A549 (cell line): ENCODE results near the gene BPIFB2. TPM values are rescaled to one million over a fixed set of nuclear protein-coding genes. Genes with fewer than 3 reads are reported as not detected.

ENCODE experiments used
- ATAC-seq, 2 experiments: fragments of 200-7000 bp in 1 of 2; fragments of >200 bp in 1 of 2; cut with Nextera tagmentation in 1 of 2; cut with Tn5 transposase in 1 of 2; 3 replicates each; pipeline versions ENCODE4 v1.8.0 to v1.9.1; 2018 to 2020; ENCODE audit warnings: mild to moderate bottlenecking in 1 of 2, moderate library complexity in 1 of 2
- CTCF ChIA-PET: fragments of 300-600 bp; sonication (Branson Sonifier 250); formaldehyde crosslinking; extraction: SDS; loops from one replicate; lab custom pipeline; 2021; ENCODE audit warnings: antibody characterized with exemption, inconsistent platforms; lab: Yijun Ruan, JAX
- POLR2A ChIA-PET: fragments of 350-600 bp; formaldehyde crosslinking; extraction: SDS; loops from one replicate; lab custom pipeline; 2021; ENCODE audit warnings: antibody characterized with exemption, inconsistent platforms; lab: Yijun Ruan, JAX
- DNase-seq, 2 experiments: peaks; one replicate each; pipeline versions ENCODE4 v3.0.0 to v3.0.0-alpha.2; 2011 to 2016; ENCODE audit warnings: low read depth in 1 of 2, low spot score in 1 of 2
- FAIRE-seq: peaks from 2 replicates; lab custom pipeline; 2011; peaks lifted over from hg19 to GRCh38; lab: Jason Lieb, UNC
- H3K27ac ChIP-seq, 2 experiments: fragments of >200 bp; sonication (Bioruptor Twin); formaldehyde crosslinking; 3 replicates each; pipeline ENCODE4 v1.5.1; 2016 to 2017
- H3K4me1 ChIP-seq: fragments of >200 bp; sonication (Bioruptor Twin); formaldehyde crosslinking; 3 replicates; pipeline ENCODE4 v1.6.1; 2016
- H3K4me2 ChIP-seq: fragments of >200 bp; sonication (Bioruptor Twin); formaldehyde crosslinking; 3 replicates; pipeline ENCODE4 v1.6.1; 2016
- H3K4me3 ChIP-seq: fragments of >200 bp; sonication (Bioruptor Twin); formaldehyde crosslinking; 3 replicates; pipeline ENCODE4 v1.5.1; 2016
- H3K9me3 ChIP-seq: fragments of >200 bp; sonication (Bioruptor Twin); formaldehyde crosslinking; 3 replicates; pipeline ENCODE4 v1.6.1; 2016
- BHLHE40 ChIP-seq: IDR thresholded peaks from 2 replicates; pipeline ENCODE4 v1.6.1; 2012; ENCODE audit warnings: low read depth, low read length, inconsistent platforms
- CBX8 ChIP-seq: fragments of 200-600 bp; sonication (generic); IDR thresholded peaks from 2 replicates; pipeline ENCODE4 v1.6.1; 2016
- CHD2 ChIP-seq: fragments of 150-350 bp; IDR thresholded peaks from 2 replicates; pipeline ENCODE4 v1.6.1; 2014; ENCODE audit warnings: low read length; ENCODE audit not compliant: partially characterized antibody
- CHD4 ChIP-seq: fragments of 200-600 bp; sonication (generic); IDR thresholded peaks from 2 replicates; pipeline ENCODE4 v1.6.1; 2016; ENCODE audit warnings: antibody characterized with exemption, mild to moderate bottlenecking, borderline replicate concordance
- CTCF ChIP-seq: fragments of >200 bp; sonication (Bioruptor Twin); formaldehyde crosslinking; IDR thresholded peaks from 3 replicates; pipeline ENCODE4 v1.5.1; 2016
- EHF ChIP-seq: fragments of 250-450 bp; sonication (Bioruptor Pico); IDR thresholded peaks from 2 replicates; pipeline ENCODE4 v1.5.0; 2020; ENCODE audit warnings: mild to moderate bottlenecking
- ELK1 ChIP-seq: fragments of 150-350 bp; IDR thresholded peaks from 2 replicates; pipeline ENCODE4 v1.6.1; 2014; ENCODE audit warnings: low read depth, mild to moderate bottlenecking, low read length
- FOSL2 ChIP-seq, 2 experiments: fragments of 450-650 bp in 1 of 2; fragments of >200 bp in 1 of 2; sonication (Bioruptor Twin) in 1 of 2; formaldehyde crosslinking; IDR thresholded peaks; 2 replicates each; pipeline versions ENCODE4 v1.5.0 to v1.6.1; 2016 to 2020; ENCODE audit warnings: mild to moderate bottlenecking in 1 of 2, moderate library complexity in 1 of 2
- HDAC2 ChIP-seq: fragments of 200-600 bp; sonication (generic); IDR thresholded peaks from 2 replicates; pipeline ENCODE4 v1.6.1; 2016
- HMGXB4 ChIP-seq: fragments of 250-450 bp; sonication (Bioruptor Pico); IDR thresholded peaks from 2 replicates; pipeline ENCODE4 v1.5.0; 2021; ENCODE audit warnings: mild to moderate bottlenecking, moderate library complexity, borderline replicate concordance
- HOXA7 ChIP-seq: fragments of 250-450 bp; sonication (Bioruptor Pico); IDR thresholded peaks from 2 replicates; pipeline ENCODE4 v1.5.0; 2020; ENCODE audit warnings: mild to moderate bottlenecking, moderate library complexity
- JUNB ChIP-seq: fragments of >200 bp; sonication (Bioruptor Twin); formaldehyde crosslinking; IDR thresholded peaks from 2 replicates; pipeline ENCODE4 v1.6.1; 2016
- MYC ChIP-seq: IDR thresholded peaks from 2 replicates; pipeline ENCODE4 v1.6.1; 2012; ENCODE audit warnings: mild to moderate bottlenecking, inconsistent platforms, low read length, improper control_type of control experiment, borderline replicate concordance
- POLR2A ChIP-seq: IDR thresholded peaks from 2 replicates; pipeline ENCODE4 v1.6.1; 2012; ENCODE audit warnings: mild to moderate bottlenecking, low read length
- POLR2AphosphoS2 ChIP-seq: conservative IDR thresholded peaks from 2 replicates; pipeline ENCODE4 v1.6.1; 2012; ENCODE audit warnings: low read length, improper control_type of control experiment, inconsistent platforms
- ZC3H11A ChIP-seq: fragments of 450-650 bp; IDR thresholded peaks from 2 replicates; pipeline ENCODE4 v1.6.1; 2014; ENCODE audit warnings: antibody characterized with exemption, mild to moderate bottlenecking
- ZNF302 ChIP-seq: fragments of 250-450 bp; sonication (Bioruptor Pico); IDR thresholded peaks from 2 replicates; pipeline ENCODE4 v1.9.0; 2021; ENCODE audit warnings: inconsistent platforms, mild to moderate bottlenecking, moderate library complexity
- ZSCAN20 ChIP-seq: fragments of 250-450 bp; sonication (Bioruptor Pico); IDR thresholded peaks from 2 replicates; pipeline ENCODE4 v1.8.0; 2022; ENCODE audit warnings: mild to moderate bottlenecking, moderate library complexity
- WGBS: methylation state at CpG from one replicate; pipeline ENCODE4 v1.1.6; 2017; ENCODE audit errors: missing lambda C conversion rate; 5-methylcytosine and 5-hydroxymethylcytosine counted together
- polyA plus RNA-seq, 4 experiments: library from polyadenylated mRNA; depleted of rRNA in 3 of 4; stranded (reverse); fragments of >200 nt; fragmentation: RNase III in 1 of 4; extraction: RNeasy Plus Mini Kit Qiagen cat#74134 plus additional on column Dnase treatment in 1 of 4; gene quantifications; 2 replicates in 3 of 4; 3 replicates in 1 of 4; pipeline ENCODE4 v1.2.3, GENCODE V29; 2011 to 2017
- TF ChIP-seq, protein P1 (sequence below): fragments of 200-600 bp; sonication (generic); IDR thresholded peaks from 2 replicates; pipeline ENCODE4 v1.6.1; 2016; ENCODE audit warnings: antibody characterized with exemption, mild to moderate bottlenecking, moderate library complexity
- TF ChIP-seq, protein P2 (sequence below): IDR thresholded peaks from 2 replicates; pipeline ENCODE4 v1.6.1; 2012
- TF ChIP-seq, protein P3 (sequence below): IDR thresholded peaks from 2 replicates; pipeline ENCODE4 v1.6.1; 2012

BPIFB2 gene
- polyA plus RNA-seq, 2 of the 4 experiments (the other 2 are of a cell fraction): not detected

GRCh38 chr20:33015114-33015484, 7.6 kb downstream of the BPIFB2 start:
- POLR2A ChIA-PET: no interaction called here
- no peak for FAIRE-seq
- H3K4me2 ChIP-seq: no peak overlapping the region
- H3K4me1 ChIP-seq: no peaks in the 10 kb centered on the region
- DNase-seq: no peak
- no peak overlapping the region for H3K27ac ChIP-seq
- WGBS: 69% methylated on average over 10 of the region's 10 CpGs
- TF ChIP-seq ZC3H11A (no peak), ZSCAN20 (CRISPR knock-in tag) (no peak), HOXA7 (no peak), ELK1 (no peak), CHD2 (no peak), HDAC2 (no peak), ZNF302 (CRISPR knock-in tag) (no peak)
- TF ChIP-seq, protein P1, sequence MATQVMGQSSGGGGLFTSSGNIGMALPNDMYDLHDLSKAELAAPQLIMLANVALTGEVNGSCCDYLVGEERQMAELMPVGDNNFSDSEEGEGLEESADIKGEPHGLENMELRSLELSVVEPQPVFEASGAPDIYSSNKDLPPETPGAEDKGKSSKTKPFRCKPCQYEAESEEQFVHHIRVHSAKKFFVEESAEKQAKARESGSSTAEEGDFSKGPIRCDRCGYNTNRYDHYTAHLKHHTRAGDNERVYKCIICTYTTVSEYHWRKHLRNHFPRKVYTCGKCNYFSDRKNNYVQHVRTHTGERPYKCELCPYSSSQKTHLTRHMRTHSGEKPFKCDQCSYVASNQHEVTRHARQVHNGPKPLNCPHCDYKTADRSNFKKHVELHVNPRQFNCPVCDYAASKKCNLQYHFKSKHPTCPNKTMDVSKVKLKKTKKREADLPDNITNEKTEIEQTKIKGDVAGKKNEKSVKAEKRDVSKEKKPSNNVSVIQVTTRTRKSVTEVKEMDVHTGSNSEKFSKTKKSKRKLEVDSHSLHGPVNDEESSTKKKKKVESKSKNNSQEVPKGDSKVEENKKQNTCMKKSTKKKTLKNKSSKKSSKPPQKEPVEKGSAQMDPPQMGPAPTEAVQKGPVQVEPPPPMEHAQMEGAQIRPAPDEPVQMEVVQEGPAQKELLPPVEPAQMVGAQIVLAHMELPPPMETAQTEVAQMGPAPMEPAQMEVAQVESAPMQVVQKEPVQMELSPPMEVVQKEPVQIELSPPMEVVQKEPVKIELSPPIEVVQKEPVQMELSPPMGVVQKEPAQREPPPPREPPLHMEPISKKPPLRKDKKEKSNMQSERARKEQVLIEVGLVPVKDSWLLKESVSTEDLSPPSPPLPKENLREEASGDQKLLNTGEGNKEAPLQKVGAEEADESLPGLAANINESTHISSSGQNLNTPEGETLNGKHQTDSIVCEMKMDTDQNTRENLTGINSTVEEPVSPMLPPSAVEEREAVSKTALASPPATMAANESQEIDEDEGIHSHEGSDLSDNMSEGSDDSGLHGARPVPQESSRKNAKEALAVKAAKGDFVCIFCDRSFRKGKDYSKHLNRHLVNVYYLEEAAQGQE: no peak
- TF ChIP-seq, all 56 proteins: peak for 0
- Histone ChIP-seq H3K4me3 (no peak overlapping the region), H3K9me3 (no peaks in the 10 kb centered on the region)
- CTCF ChIA-PET: interaction anchor here (3.3 kb wide), 1 partner anchor 10 kb away, joined by 12 read pairs; the partner anchor contains the start of gene SUN5
- no peak for ATAC-seq

DNA sequence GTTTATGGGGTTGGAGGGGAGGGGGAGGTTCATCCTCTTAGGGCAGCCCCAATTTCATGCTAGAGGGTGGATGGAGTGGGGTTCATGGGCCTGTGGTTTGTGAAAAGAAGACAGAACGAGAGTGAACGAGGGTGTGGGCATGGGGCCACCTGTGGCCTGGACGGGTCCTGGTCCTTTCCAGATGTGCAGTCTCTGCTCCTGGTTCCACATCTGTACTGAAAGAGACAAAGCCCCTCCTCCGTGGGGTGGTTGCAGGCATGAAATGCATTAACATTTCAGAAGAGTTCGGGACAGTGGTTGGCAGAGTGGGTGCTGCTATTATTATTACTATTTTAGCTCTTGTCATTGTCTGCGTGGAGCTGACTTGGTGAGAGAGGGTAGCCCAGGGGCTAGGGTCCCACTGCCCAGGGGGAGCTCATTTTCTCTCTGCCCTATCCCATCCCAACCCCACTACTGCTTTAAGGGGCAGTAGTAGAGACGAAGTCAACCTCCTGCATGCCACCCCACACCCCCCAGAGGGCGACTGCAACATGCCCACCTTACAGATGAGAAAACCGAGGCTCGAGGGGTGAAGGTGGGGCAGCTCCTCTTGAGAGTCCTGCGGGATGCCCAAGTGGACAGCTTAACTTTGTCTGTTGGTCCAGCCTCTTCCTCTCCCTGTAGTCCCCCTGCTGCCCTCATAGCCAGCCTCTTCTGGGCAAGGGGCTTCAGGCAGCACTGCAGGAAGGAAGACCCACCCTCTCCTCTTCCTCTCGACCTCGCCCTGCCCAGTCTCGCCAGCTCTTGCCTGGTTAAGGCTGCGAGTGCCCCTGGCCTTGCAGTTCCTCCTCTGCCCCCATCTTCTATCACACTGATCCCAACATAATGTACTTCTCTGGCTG, 8.4 kb downstream of the BPIFB2 start:
- Histone ChIP-seq H3K27ac (no peak overlapping the region), H3K4me3 (no peak overlapping the region), H3K4me2 (no peak overlapping the region), H3K9me3 (no peaks in the 10 kb centered on the region), H3K4me1 (no peaks in the 10 kb centered on the region)
- ChIA-PET CTCF (interaction anchor here (3.3 kb wide), 1 partner anchor 11 kb away, joined by 12 read pairs; the partner anchor contains the start of gene SUN5), POLR2A (no interaction called here)
- no peak for ATAC-seq
- no peak for FAIRE-seq
- 9% methylated on average over 15 of the region's 15 CpGs for WGBS
- DNase-seq: no peak
- TF ChIP-seq CBX8 (no peak), HMGXB4 (CRISPR knock-in tag) (no peak), JUNB (no peak), ZNF302 (CRISPR knock-in tag) (no peak), HOXA7 (no peak), ZC3H11A (no peak), BHLHE40 (no peak), EHF (CRISPR knock-in tag) (no peak), HDAC2 (no peak), CHD4 (no peak), POLR2AphosphoS2 (no peak), POLR2A (no peak), FOSL2 (IDR thresholded peaks at IDR 0.05) (no peak), FOSL2 (CRISPR knock-in tag; IDR thresholded peaks at IDR 0.05) (no peak), MYC (no peak), CTCF (no peak)
- TF ChIP-seq, protein P2, sequence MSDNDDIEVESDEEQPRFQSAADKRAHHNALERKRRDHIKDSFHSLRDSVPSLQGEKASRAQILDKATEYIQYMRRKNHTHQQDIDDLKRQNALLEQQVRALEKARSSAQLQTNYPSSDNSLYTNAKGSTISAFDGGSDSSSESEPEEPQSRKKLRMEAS: no peak
- TF ChIP-seq, protein P1: no peak
- TF ChIP-seq, protein P3, sequence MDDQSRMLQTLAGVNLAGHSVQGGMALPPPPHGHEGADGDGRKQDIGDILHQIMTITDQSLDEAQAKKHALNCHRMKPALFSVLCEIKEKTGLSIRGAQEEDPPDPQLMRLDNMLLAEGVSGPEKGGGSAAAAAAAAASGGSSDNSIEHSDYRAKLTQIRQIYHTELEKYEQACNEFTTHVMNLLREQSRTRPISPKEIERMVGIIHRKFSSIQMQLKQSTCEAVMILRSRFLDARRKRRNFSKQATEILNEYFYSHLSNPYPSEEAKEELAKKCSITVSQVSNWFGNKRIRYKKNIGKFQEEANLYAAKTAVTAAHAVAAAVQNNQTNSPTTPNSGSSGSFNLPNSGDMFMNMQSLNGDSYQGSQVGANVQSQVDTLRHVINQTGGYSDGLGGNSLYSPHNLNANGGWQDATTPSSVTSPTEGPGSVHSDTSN: no peak
